Lower leg skin (tissue), 4 donors: ENCODE measurements around the gene SMC6. TPM values are rescaled to one million over a fixed set of nuclear protein-coding genes. Genes with fewer than 3 reads are reported as not detected.

ENCODE experiments used
- DNase-seq, 2 donors: peaks; one replicate each; pipeline ENCODE4 v3.0.0-alpha.2; 2019; ENCODE audit warnings: low spot score in 2 of 2
- H3K4me3 ChIP-seq: fragments of 200-600 bp; sonication (generic); 2 replicates; pipeline ENCODE4 v1.5.1; 2017; ENCODE audit warnings: mild to moderate bottlenecking, low read depth; ENCODE audit not compliant: poor library complexity, severe bottlenecking
- POLR2A ChIP-seq, 2 donors: fragments of 450-650 bp; IDR thresholded peaks; one replicate each; pipeline ENCODE4 v1.6.1; 2016 to 2017; ENCODE audit warnings: antibody characterized with exemption in 2 of 2, mild to moderate bottlenecking in 1 of 2, moderate library complexity in 1 of 2
- WGBS, 2 donors: methylation state at CpG; one replicate each; pipeline ENCODE4 v1.1.5; 2018; 5-methylcytosine and 5-hydroxymethylcytosine counted together
- intact Hi-C: fragments of 100-400 bp; cut with DNase I; formaldehyde crosslinking; loops from one replicate; pipeline ENCODE4 v1.15.0; 2023; ENCODE audit warnings: low total_unique reads
- total RNA-seq, 4 donors: library from RNA; depleted of rRNA; stranded (reverse); fragments of >200 nt; gene quantifications; one replicate each; pipeline ENCODE4 v1.1.0, GENCODE V29; 2016
- TF ChIP-seq, protein P1 (sequence below), 3 donors: fragments of 450-650 bp; IDR thresholded peaks; one replicate each; pipeline ENCODE4 v1.5.1; 2016; ENCODE audit warnings: antibody characterized with exemption in 3 of 3, mild to moderate bottlenecking in 3 of 3, moderate library complexity in 2 of 3

Gene SMC6
- total RNA-seq, 4 donors from 2014 or later = 14.2 to 17.9 (median 15.4) TPM

- DNase-seq = no peak
- H3K4me3 ChIP-seq = no peak overlapping the region
- 84 to 91% methylated on average over 5 of the region's 5 CpGs for WGBS, 2 donors
- intact Hi-C loops = no loop called here
- TF ChIP-seq POLR2A (IDR thresholded peaks at IDR 0.05) = no peak
- TF ChIP-seq, protein P1, sequence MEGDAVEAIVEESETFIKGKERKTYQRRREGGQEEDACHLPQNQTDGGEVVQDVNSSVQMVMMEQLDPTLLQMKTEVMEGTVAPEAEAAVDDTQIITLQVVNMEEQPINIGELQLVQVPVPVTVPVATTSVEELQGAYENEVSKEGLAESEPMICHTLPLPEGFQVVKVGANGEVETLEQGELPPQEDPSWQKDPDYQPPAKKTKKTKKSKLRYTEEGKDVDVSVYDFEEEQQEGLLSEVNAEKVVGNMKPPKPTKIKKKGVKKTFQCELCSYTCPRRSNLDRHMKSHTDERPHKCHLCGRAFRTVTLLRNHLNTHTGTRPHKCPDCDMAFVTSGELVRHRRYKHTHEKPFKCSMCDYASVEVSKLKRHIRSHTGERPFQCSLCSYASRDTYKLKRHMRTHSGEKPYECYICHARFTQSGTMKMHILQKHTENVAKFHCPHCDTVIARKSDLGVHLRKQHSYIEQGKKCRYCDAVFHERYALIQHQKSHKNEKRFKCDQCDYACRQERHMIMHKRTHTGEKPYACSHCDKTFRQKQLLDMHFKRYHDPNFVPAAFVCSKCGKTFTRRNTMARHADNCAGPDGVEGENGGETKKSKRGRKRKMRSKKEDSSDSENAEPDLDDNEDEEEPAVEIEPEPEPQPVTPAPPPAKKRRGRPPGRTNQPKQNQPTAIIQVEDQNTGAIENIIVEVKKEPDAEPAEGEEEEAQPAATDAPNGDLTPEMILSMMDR (IDR thresholded peaks at IDR 0.05) = no peak
Observed at GRCh38 chr2:17617516-17617915, 136.1 kb downstream of the SMC6 start.

DNA sequence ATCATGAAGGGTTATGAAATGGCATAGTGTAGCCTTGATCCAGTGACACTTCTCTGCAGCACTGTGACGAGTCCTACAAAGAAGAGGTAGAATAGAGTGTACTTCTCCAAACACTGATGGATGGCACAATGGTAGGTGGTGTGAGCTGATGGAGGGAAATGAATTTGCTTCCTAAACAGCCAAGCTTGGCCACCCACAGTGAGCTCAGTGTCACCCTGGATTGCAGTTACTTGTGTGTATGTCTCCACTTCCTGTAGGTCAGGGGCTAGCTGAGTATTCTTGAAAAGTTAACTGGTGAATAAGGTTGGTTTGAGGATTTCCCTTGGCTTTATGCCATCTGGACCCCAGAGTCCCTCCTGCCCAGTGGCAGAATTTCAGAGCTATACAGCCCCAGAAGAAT, 137.2 kb downstream of the SMC6 start:
- no peak overlapping the region for H3K4me3 ChIP-seq
- TF ChIP-seq POLR2A (IDR thresholded peaks at IDR 0.05) = no peak
- peak in 1 of 2 donors; percentile 36 for DNase-seq
- intact Hi-C loops = no loop called here
- WGBS, 2 donors = 95 to 96% methylated on average over 1 of the region's 1 CpG

- no peak overlapping the region for H3K4me3 ChIP-seq
- no peak for TF ChIP-seq POLR2A (IDR thresholded peaks at IDR 0.05)
- TF ChIP-seq, protein P1 (IDR thresholded peaks at IDR 0.05) = no peak
- WGBS, 2 donors = 77 to 100% methylated on average over 1 of the region's 1 CpG
- intact Hi-C loops = no loop called here
- no peak for DNase-seq
Observed at GRCh38 chr2:17615728-17616351, 137.8 kb downstream of the SMC6 start.

DNA sequence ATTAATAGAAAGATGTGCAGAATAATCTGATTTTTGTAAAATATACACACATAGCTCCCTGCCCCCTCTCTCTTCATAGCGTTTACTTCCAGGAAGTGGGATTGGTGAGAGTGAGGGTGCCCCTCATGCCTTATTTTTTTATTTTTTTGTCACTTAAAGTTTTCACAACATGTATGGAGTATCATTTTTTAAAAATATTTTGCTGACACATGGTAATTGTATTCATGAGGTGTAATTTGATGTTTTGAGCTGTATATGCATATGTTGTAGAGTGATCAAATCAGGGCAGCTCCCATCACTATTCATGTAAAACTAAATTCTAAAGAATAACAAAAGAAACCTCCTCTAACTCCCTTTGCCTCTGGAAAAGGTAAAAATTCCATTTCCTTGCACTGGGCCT, 138.5 kb downstream of the SMC6 start:
- TF ChIP-seq POLR2A (IDR thresholded peaks at IDR 0.05) = no peak
- TF ChIP-seq, protein P1 (IDR thresholded peaks at IDR 0.05) = no peak
- 77% methylated on average over 1 of the region's 1 CpG for WGBS, 2 donors
- no peak for DNase-seq
- intact Hi-C loops = no loop called here
- H3K4me3 ChIP-seq = no peak overlapping the region

DNA sequence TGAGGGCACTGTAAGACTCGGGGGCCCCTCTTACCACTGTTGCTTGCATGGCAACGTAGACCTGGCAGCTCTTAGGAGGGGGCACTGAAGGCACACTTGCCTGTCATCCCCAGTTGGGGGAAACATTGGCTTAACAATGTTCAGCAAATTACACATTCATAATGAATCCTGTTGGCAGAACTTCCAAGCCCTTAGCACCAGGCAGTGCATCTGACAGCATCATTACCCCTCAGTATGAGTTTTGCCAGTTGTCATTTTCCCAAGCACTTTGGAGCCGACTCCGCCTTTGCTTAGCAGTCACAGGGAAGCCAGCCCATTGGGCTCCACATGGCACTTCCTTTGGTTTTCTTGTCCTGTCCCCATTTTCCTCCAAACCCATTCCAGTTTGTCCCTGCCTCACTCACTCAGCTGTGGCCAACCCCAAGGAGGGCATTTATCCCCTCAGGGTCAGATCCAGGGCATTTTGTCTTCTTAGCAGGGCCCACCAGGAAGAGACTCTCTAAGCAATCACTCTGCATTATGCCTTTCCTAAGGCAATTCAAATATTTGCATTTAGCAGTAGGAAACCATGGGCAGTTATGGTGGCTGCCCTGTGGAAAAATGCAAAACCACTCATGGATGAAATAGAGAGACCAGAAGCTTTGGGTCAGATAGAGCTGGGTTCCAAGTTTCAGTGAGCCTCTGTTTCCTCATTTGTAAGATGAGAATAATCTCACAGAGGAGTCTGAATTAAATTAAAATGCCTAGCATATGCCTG, 139.3 kb downstream of the SMC6 start:
- intact Hi-C loops = no loop called here
- WGBS, 2 donors = 89 to 100% methylated on average over 4 of the region's 4 CpGs
- TF ChIP-seq, protein P1 (IDR thresholded peaks at IDR 0.05) = no peak
- no peak for TF ChIP-seq POLR2A (IDR thresholded peaks at IDR 0.05)
- H3K4me3 ChIP-seq = no peak overlapping the region
- peak in 1 of 2 donors; percentile 46 for DNase-seq

Other genes with a start within 250 kb of the SMC6 start
- gene RAD51AP2, start 235.4 kb downstream of the SMC6 start, total RNA-seq = under 1 TPM in 3 of 4 donors, not detected in 1; 0.15 to 0.30 (median 0.23) TPM
- 10 to 100 TPM in 2 of 4 donors, 1 to 10 TPM in 2; 4.9 to 17.7 (median 9.5) TPM for gene VSNL1, start 213.1 kb downstream of the SMC6 start, total RNA-seq
- 10 to 100 TPM in 1 of 4 donors, 1 to 10 TPM in 3; 4.9 to 10.6 (median 5.3) TPM for gene GEN1, start 328 bp upstream of the SMC6 start, total RNA-seq
- not detected for gene MSGN1, start 62.6 kb upstream of the SMC6 start, total RNA-seq
- 10 to 100 TPM; 11.0 to 35.4 (median 17.9) TPM for gene KCNS3, start 124.9 kb upstream of the SMC6 start, total RNA-seq